DOHH2 (cell line): ENCODE results near the gene MACROD1.

Experiments
- CTCF ChIP-seq: fragments of 200-600 bp; sonication (generic); IDR thresholded peaks from one replicate; pipeline ENCODE4 v1.5.1; 2014; ENCODE audit warnings: antibody characterized with exemption, mild to moderate bottlenecking, low read depth, low read length; ENCODE audit not compliant: poor library complexity, severe bottlenecking
- EZH2phosphoT487 ChIP-seq: fragments of 200-600 bp; sonication (generic); IDR thresholded peaks from 2 replicates; pipeline ENCODE4 v1.6.1; 2017; ENCODE audit warnings: borderline replicate concordance, mild to moderate bottlenecking, antibody characterized with exemption, low read length, moderate library complexity, mixed read lengths

DNA sequence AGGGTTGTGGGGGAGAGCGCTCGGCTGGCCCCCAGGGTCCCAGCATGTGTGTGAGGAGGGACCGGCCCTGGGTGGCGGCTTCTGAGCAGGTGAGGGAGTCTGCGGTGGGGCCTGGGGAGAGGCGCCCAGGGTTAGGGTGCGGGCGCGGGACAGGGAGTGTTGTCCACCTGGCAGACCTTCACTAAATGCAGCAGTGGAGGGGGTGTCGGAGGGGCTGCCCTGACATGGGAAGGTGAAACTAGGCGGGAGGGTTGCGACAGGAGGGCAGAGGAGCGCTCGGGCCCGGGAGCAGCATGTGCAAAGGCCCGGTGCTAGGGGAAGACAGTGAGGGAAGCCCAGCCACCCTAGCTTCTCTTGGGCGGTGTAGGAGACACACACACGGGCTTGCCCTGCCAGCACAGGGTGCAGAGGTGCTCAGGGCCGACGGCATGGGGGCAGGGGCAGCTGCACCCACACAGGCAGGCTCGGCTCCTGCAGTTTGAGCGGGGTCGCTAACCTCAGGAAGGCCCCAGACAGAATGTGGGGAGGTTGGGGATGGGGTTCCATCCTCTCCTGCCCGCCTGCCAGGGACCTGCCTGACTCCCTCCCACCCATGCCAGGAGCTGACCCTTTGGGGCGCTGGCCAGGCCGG lies 157.5 kb downstream of the MACROD1 start:
- TF ChIP-seq CTCF (no peak), EZH2phosphoT487 (no peak)
